ENCODE measurements around the gene CACNA1E.
"Not testable (repeated sequence)": the region's sequence is repeated elsewhere in the genome, so short reads cannot be mapped to it uniquely, and the experiment has no call there.

The CACNA1E gene

GRCh38 chr1:181518152-181518551 lies 34.8 kb downstream of the CACNA1E start:
- DNase-seq = no peak

- DNase-seq = no peak
These were observed 39.5 kb downstream of the CACNA1E start for GRCh38 chr1:181522864-181523263.

GRCh38 chr1:181525104-181525721 lies 41.9 kb downstream of the CACNA1E start:
- no peak for DNase-seq

GRCh38 chr1:181528241-181528640 lies 44.9 kb downstream of the CACNA1E start:
- DNase-seq = not testable (repeated sequence)

- no peak for DNase-seq
These were observed 48.1 kb downstream of the CACNA1E start for GRCh38 chr1:181531441-181531840.

GRCh38 chr1:181531951-181532600 lies 48.8 kb downstream of the CACNA1E start:
- DNase-seq = peak; percentile 8

GRCh38 chr1:181538836-181539235 lies 55.5 kb downstream of the CACNA1E start:
- no peak for DNase-seq

- no peak for DNase-seq
These were observed 58.1 kb downstream of the CACNA1E start for GRCh38 chr1:181541458-181541857.

GRCh38 chr1:181541947-181542346 lies 58.6 kb downstream of the CACNA1E start:
- DNase-seq = no peak

- DNase-seq = not testable (repeated sequence)
These were observed 59.1 kb downstream of the CACNA1E start for GRCh38 chr1:181542406-181542805.

GRCh38 chr1:181545395-181545794 lies 62.1 kb downstream of the CACNA1E start:
- no peak for DNase-seq

GRCh38 chr1:181548497-181548896 lies 65.2 kb downstream of the CACNA1E start:
- no peak for DNase-seq

- peak; percentile 54 for DNase-seq
These were observed 67.9 kb downstream of the CACNA1E start for GRCh38 chr1:181551249-181551648.

GRCh38 chr1:181551754-181552153 lies 68.4 kb downstream of the CACNA1E start:
- no peak for DNase-seq

- no peak for DNase-seq
These were observed 71.1 kb downstream of the CACNA1E start for GRCh38 chr1:181554465-181554864.

GRCh38 chr1:181556631-181557030 lies 73.3 kb downstream of the CACNA1E start:
- no peak for DNase-seq

GRCh38 chr1:181557313-181557712 lies 74.0 kb downstream of the CACNA1E start:
- DNase-seq = no peak

GRCh38 chr1:181558416-181558815 lies 75.1 kb downstream of the CACNA1E start:
- DNase-seq = no peak

- DNase-seq = no peak
These were observed 75.8 kb downstream of the CACNA1E start for GRCh38 chr1:181559142-181559541.

GRCh38 chr1:181562395-181562794 lies 79.1 kb downstream of the CACNA1E start:
- no peak for DNase-seq

GRCh38 chr1:181568736-181569135 lies 85.4 kb downstream of the CACNA1E start:
- no peak for DNase-seq

- DNase-seq = no peak
These were observed 94.2 kb downstream of the CACNA1E start for GRCh38 chr1:181577475-181577874.

- DNase-seq = no peak
These were observed 100.3 kb downstream of the CACNA1E start for GRCh38 chr1:181583598-181583997.

- no peak for DNase-seq
These were observed 104.6 kb downstream of the CACNA1E start for GRCh38 chr1:181587870-181588438.

GRCh38 chr1:181588631-181589030 lies 105.3 kb downstream of the CACNA1E start:
- DNase-seq = no peak

All from NCI-H146 (cell line).